GM12875 (cell line): ENCODE data around the gene SCUBE3.

Source experiments
- H3K4me3 ChIP-seq: one replicate; pipeline ENCODE4 v1.5.1; 2011; ENCODE audit warnings: low read depth, low read length, control low read depth
- TF ChIP-seq, protein P1 (sequence below): IDR thresholded peaks from 2 replicates; pipeline ENCODE4 v1.5.1; 2011; ENCODE audit warnings: low read depth, mild to moderate bottlenecking, control low read depth, inconsistent platforms, low read length, moderate library complexity, borderline replicate concordance; ENCODE audit not compliant: insufficient read depth

The SCUBE3 gene

DNA sequence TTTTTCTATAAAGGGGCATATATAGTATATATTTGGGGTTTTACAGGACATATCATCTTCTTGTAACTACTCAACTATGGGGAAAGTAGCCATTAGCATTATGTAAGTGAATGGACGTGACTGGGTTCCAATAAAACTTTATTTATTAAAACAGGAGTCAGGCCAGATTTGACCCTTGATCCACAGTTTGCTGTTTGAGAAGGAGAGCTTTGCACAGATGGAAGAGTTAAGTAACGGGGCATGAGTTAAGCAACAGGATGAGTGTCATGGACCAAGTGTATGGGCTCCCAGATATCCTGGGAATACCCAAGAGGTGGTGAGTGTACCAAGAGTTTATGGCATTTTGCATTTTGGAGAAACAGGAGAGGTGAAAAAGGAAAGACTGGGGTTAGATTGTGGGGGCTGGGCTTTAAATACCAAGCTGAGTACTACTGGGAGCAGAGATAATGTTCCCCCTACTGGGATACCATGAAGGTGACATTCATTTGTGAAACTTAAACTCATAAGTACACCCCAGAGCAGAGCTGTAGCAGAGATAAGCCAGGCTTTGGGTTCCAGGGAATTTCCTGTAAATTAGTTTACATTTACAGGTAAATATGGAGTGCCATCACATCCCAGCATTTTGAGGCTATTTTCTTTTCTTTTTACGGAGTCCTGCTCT lies 18.5 kb upstream of the SCUBE3 start:
- H3K4me3 ChIP-seq = no peak overlapping the region
- TF ChIP-seq, protein P1, sequence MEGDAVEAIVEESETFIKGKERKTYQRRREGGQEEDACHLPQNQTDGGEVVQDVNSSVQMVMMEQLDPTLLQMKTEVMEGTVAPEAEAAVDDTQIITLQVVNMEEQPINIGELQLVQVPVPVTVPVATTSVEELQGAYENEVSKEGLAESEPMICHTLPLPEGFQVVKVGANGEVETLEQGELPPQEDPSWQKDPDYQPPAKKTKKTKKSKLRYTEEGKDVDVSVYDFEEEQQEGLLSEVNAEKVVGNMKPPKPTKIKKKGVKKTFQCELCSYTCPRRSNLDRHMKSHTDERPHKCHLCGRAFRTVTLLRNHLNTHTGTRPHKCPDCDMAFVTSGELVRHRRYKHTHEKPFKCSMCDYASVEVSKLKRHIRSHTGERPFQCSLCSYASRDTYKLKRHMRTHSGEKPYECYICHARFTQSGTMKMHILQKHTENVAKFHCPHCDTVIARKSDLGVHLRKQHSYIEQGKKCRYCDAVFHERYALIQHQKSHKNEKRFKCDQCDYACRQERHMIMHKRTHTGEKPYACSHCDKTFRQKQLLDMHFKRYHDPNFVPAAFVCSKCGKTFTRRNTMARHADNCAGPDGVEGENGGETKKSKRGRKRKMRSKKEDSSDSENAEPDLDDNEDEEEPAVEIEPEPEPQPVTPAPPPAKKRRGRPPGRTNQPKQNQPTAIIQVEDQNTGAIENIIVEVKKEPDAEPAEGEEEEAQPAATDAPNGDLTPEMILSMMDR = no peak

DNA sequence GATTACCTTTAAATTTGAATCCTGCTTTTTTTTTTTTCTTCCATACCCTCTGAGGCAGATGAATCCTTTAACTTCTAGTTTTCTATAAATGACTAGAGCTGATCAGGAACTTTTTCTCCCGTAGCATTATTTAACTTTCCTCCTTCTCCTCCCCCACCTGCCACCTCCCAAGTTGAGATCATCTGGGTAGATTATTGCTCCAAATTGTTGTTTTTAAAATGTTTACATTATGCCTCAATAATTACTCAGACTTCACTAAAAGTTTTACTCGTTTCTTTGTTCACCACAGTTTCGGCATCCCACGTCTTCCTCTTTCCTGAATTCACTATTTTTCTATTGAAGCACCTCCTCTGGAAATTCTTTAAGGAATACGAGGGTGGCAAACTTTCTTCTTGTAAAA lies 16.6 kb upstream of the SCUBE3 start:
- no peak overlapping the region for H3K4me3 ChIP-seq
- TF ChIP-seq, protein P1 = no peak

DNA sequence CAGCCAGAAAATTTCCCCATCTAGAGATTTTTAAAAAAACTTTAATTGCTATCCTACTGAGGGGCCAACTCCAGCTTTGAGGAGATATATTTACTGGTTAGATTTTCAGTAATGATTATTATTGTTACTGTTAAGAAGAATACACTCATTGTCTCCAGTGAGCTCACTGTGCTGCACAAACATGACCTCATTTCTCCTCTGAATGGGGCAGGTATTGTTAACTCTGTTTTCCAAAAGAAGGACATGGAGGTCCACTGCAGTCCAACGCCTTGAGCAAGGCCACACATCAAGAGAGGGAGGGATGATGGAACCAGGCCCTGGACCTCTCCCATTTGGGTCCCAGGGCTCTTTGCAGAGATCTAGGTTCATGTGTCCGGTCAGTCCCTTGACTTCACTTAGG lies 13.9 kb upstream of the SCUBE3 start:
- H3K4me3 ChIP-seq = no peak overlapping the region
- TF ChIP-seq, protein P1 = no peak

DNA sequence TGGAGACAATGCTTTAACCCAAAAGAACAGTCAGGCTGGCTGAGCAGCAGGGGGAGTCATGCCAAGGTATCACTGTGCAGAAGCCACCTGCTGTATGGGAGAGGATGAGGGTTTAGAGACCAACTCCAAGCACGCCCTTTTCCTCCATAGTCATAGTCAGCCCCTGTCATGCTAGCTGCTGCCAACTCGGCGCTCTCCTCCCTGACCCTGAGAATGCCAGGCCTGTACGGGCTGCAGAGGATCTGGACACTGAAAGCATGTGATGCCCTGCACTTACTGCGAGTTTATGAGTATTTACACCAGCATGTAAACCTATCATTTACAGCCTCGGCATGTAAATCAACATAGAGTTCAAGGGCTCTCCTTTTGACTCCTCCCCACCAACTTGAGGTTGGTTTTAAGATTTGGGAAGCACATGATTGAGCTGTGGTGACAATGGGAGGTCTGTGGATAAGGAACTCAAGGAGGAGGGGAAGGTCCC lies 11.7 kb upstream of the SCUBE3 start:
- H3K4me3 ChIP-seq = no peak overlapping the region
- TF ChIP-seq, protein P1 = no peak

DNA sequence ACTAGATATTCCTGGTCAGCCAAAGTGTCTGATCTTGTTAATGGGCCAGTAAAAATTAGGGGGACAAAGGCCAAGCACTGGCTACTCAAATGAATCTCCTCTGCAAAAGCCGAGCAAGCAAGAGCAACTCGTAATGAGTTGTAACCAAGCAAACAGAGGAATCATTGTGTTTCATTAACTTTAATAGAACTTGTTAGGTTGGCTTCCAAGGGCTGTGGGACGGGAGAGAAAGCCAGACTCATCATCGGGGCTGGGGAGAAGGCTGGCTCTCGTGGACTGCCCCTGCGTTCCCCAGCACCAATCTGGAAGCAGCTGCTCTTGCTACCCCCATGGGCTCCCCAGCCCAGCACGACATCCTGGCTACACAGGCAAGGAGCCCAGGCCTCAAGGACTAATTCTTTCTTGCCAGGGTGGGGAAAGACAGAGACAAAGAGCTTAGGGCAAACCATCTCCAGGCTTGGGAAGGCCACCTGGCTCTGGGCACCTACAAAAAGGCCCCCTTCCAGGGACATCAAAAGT lies 10.5 kb upstream of the SCUBE3 start:
- no peak overlapping the region for H3K4me3 ChIP-seq
- TF ChIP-seq, protein P1 = no peak

DNA sequence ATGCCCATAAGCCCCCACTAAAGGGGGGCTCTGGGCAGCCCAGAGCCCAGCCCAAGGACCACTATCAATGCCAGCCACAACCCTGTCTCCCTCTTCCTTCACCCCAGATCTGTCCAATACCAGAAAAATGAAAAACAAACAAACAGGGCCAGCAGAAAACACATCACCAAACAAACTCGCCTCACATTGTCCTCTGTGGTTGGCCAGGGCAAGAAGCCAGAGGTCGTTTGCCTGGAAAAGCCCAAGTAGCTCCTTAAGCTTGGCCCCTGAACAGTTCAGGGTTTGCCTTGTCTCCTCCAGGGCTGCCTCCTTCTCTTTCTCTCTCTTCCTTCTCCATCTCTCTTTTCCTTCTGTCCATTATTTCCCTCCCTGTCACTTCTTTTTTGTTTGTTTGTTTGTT lies 10.1 kb upstream of the SCUBE3 start:
- no peak overlapping the region for H3K4me3 ChIP-seq
- TF ChIP-seq, protein P1 = no peak

DNA sequence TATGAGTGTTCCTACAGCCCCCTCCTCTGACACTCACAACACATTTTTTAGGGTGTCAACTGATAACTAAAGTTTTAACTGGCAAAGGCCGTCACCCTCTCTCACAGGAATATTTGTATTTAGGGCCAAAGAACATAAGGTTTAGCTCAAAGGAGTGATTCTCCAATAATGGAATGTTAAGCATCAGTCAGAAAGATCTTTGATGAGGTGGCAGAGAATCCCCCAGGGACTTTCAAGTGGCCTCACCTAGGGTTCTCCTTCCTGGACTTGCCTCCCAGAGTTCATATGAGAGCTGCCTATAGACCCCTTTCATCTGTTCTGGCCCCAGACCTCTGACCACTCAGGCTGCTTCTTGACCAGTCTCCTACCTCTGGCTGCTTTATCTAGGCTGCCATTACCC lies 7.4 kb upstream of the SCUBE3 start:
- H3K4me3 ChIP-seq = no peak overlapping the region
- TF ChIP-seq, protein P1 = no peak
